Endothelial cell of umbilical vein (primary cell): Measurements from ENCODE around the gene OSBPL5. TPM values are rescaled to one million over a fixed set of nuclear protein-coding genes. Genes with fewer than 3 reads are reported as not detected.

Experiments
- BruUV-seq: library from RNA; stranded (reverse); fragments of 400-500 nt; replicated peaks from 2 replicates; lab custom pipeline; 2021; lab: Mats Ljungman, UMichigan
- CTCF ChIA-PET: fragments of 300-600, 350-600 bp; sonication (Branson Sonifier 250); formaldehyde crosslinking; loops from one replicate; lab custom pipeline; 2021; ENCODE audit warnings: antibody characterized with exemption, inconsistent platforms; lab: Charles Lee
- POLR2A ChIA-PET: fragments of 300-600, 350-600 bp; sonication (Branson Sonifier 250); formaldehyde crosslinking; loops from one replicate; lab custom pipeline; 2021; ENCODE audit warnings: antibody characterized with exemption, inconsistent platforms; lab: Charles Lee
- DNase-seq: peaks from one replicate; pipeline ENCODE4 v3.0.0-alpha.2; 2011; ENCODE audit warnings: low read depth, low spot score
- FAIRE-seq: peaks from 2 replicates; lab custom pipeline; 2011; peaks lifted over from hg19 to GRCh38; lab: Jason Lieb, UNC
- H2AFZ ChIP-seq: 2 replicates; pipeline ENCODE4 v1.6.0; 2012; ENCODE audit warnings: low read depth, low read length, control low read depth, inconsistent platforms
- H3K27ac ChIP-seq: 2 replicates; pipeline ENCODE4 v1.5.1; 2011; ENCODE audit warnings: low read depth, mild to moderate bottlenecking, control low read depth, low read length, moderate library complexity; ENCODE audit not compliant: insufficient read depth
- H3K27me3 ChIP-seq, 2 experiments: 2 replicates each; pipeline versions ENCODE4 v1.6.0 to v1.6.1; 2011; ENCODE audit warnings: low read length in 2 of 2, mixed read lengths in 1 of 2; ENCODE audit not compliant: control insufficient read depth in 2 of 2, insufficient read depth in 2 of 2
- H3K36me3 ChIP-seq, 2 experiments: 2 replicates in 1 of 2; 3 replicates in 1 of 2; pipeline ENCODE4 v1.5.1; 2011; ENCODE audit warnings: low read length in 2 of 2, mild to moderate bottlenecking in 1 of 2, moderate library complexity in 1 of 2; ENCODE audit not compliant: control insufficient read depth in 2 of 2, insufficient read depth in 2 of 2; ENCODE audit errors: extremely low read depth in 1 of 2
- H3K4me1 ChIP-seq: 3 replicates; pipeline ENCODE4 v1.5.1; 2011; ENCODE audit warnings: mild to moderate bottlenecking, low read length; ENCODE audit not compliant: control insufficient read depth, insufficient read depth; ENCODE audit errors: extremely low read depth
- H3K4me2 ChIP-seq: 2 replicates; pipeline ENCODE4 v1.6.1; 2011; ENCODE audit warnings: low read length, control low read depth, mixed read lengths; ENCODE audit not compliant: insufficient read depth
- H3K4me3 ChIP-seq, 3 experiments: fragments of 200-600 bp in 1 of 3; sonication (generic), shearing (Covaris generic) in 1 of 3; replicated peaks in 1 of 3; 2 replicates each; pipeline ENCODE4 v1.5.1; 2011 to 2016; ENCODE audit warnings: control low read depth in 3 of 3, low read length in 3 of 3, mild to moderate bottlenecking in 2 of 3, inconsistent platforms in 1 of 3, low read depth in 1 of 3, moderate library complexity in 1 of 3; ENCODE audit not compliant: insufficient read depth in 1 of 3
- H3K79me2 ChIP-seq: 2 replicates; pipeline ENCODE4 v1.6.0; 2012; ENCODE audit warnings: low read length, inconsistent platforms; ENCODE audit not compliant: control insufficient read depth, insufficient read depth
- H3K9ac ChIP-seq: replicated peaks from 2 replicates; pipeline ENCODE3; 2011; ENCODE audit warnings: low read length, control low read depth; ENCODE audit not compliant: insufficient read depth; ENCODE audit errors: extremely low read depth
- H3K9me1 ChIP-seq: replicated peaks from 3 replicates; pipeline ENCODE4 v1.6.0; 2011; ENCODE audit warnings: mild to moderate bottlenecking, low read length; ENCODE audit not compliant: control insufficient read depth, insufficient read depth; ENCODE audit errors: extremely low read depth
- H3K9me3 ChIP-seq: replicated peaks from 2 replicates; pipeline ENCODE4 v1.5.1; 2012; ENCODE audit warnings: low read length, inconsistent platforms; ENCODE audit not compliant: control insufficient read depth, insufficient read depth
- H4K20me1 ChIP-seq: replicated peaks from 2 replicates; pipeline ENCODE3; 2011; ENCODE audit warnings: mild to moderate bottlenecking, low read length; ENCODE audit not compliant: control insufficient read depth, insufficient read depth; ENCODE audit errors: extremely low read depth
- EZH2 ChIP-seq: IDR thresholded peaks from 2 replicates; pipeline ENCODE4 v1.6.1; 2012; ENCODE audit warnings: borderline replicate concordance, low read depth, mild to moderate bottlenecking, moderate library complexity, low read length, inconsistent platforms; ENCODE audit not compliant: severe bottlenecking
- FOS ChIP-seq: IDR thresholded peaks from 2 replicates; pipeline ENCODE4 v1.6.1; 2011; ENCODE audit warnings: mild to moderate bottlenecking, low read length, moderate library complexity, borderline replicate concordance; ENCODE audit not compliant: insufficient read depth
- GATA2 ChIP-seq: IDR thresholded peaks from 2 replicates; pipeline ENCODE4 v1.7.0; 2011; ENCODE audit warnings: low read depth, mild to moderate bottlenecking, moderate library complexity, mixed read lengths, low read length; ENCODE audit not compliant: insufficient read length, insufficient read depth
- JUN ChIP-seq: IDR thresholded peaks from 2 replicates; pipeline ENCODE4 v1.6.1; 2011; ENCODE audit warnings: borderline replicate concordance, low read depth; ENCODE audit not compliant: insufficient read length, insufficient read depth
- MYC ChIP-seq: IDR thresholded peaks from one replicate; pipeline ENCODE4 v1.6.1; 2011; ENCODE audit warnings: mild to moderate bottlenecking, low read depth, low read length
- POLR2A ChIP-seq: IDR thresholded peaks from 2 replicates; pipeline ENCODE4 v1.6.1; 2012; ENCODE audit warnings: low read depth, mild to moderate bottlenecking, control low read depth, low read length
- POLR2AphosphoS5 ChIP-seq: IDR thresholded peaks from 2 replicates; pipeline ENCODE4 v1.6.1; 2012; ENCODE audit warnings: low read depth, mild to moderate bottlenecking, control low read depth, low read length, moderate library complexity; ENCODE audit not compliant: insufficient read depth
- dilution Hi-C: fragments of 300-500 bp; cut with MboI; formaldehyde crosslinking; loops from one replicate; pipeline ENCODE4 v1.15.0; 2019; ENCODE audit warnings: low sequenced_read_pairs; ENCODE audit not compliant: extremely low pct_ligation_motif_present
- intact Hi-C: fragments of 100-400 bp; cut with micrococcal nuclease; formaldehyde crosslinking; loops from one replicate; pipeline ENCODE4 v1.10.0; 2022
- polyA plus RNA-seq, 4 experiments: library from polyadenylated mRNA; depleted of rRNA in 3 of 4; stranded (reverse) in 3 of 4; unstranded in 1 of 4; fragments of >200 nt; gene quantifications; 2 replicates each; pipeline versions ENCODE4 v1.2.1 to v1.2.3, GENCODE V29; 2011 to 2012; ENCODE audit warnings: missing spikeins in 1 of 4
- total RNA-seq: library from RNA; stranded (reverse); gene quantifications from 2 replicates; pipeline ENCODE4 v1.2.3, GENCODE V29; 2021
- TF ChIP-seq, protein P1 (sequence below), 2 donors: IDR thresholded peaks; 1 replicate in 1 of 2; 2 replicates in 1 of 2; pipeline ENCODE4 v1.5.1; 2011; ENCODE audit warnings: low read length in 2 of 2, mild to moderate bottlenecking in 2 of 2, moderate library complexity in 2 of 2, control low read depth in 1 of 2, inconsistent platforms in 1 of 2, low read depth in 1 of 2; ENCODE audit not compliant: insufficient read depth in 1 of 2; ENCODE audit errors: extremely low read depth in 1 of 2
- TF ChIP-seq, protein P2 (sequence below): IDR thresholded peaks from 2 replicates; pipeline ENCODE4 v1.6.1; 2011; ENCODE audit not compliant: insufficient read depth, insufficient read length

The OSBPL5 gene
- total and polyA plus RNA-seq, 2 donors (not counting 3 experiments of a cell fraction or from before 2014, with no cell fraction given), result 8.7 to 37.7 TPM

DNA sequence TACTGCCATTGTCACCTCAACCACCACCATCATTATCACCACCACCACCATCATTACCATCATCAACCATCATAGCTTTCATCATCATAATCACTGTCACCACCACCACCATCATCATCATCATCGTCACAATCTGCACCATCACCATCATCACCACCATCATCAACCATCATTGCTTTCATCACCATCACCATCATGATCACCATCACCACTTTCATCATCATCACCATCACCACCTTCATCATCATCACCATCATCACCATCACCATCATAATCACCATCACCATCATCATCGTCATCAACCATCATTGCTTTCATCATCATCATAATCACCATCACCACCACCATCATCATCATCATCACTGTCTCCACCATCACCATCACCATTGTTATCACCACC, 8.7 kb upstream of the OSBPL5 start:
- dilution Hi-C loops (no loop called here), intact Hi-C loops (no loop called here)
- Histone ChIP-seq H3K27ac (no peak overlapping the region), H3K79me2 (no peaks in the 10 kb centered on the region), H3K9ac (no peak overlapping the region), H3K9me1 (no peaks in the 10 kb centered on the region), H3K4me1 (peaks cover 8% of the 10 kb centered on the region), H3K9me3 (no peaks in the 10 kb centered on the region), H3K4me3 (no peak overlapping the region), H4K20me1 (no peaks in the 10 kb centered on the region), H3K36me3 (no peaks in the 10 kb centered on the region), H3K4me2 (no peak overlapping the region), H2AFZ (no peak overlapping the region), H3K27me3 (no peaks in the 10 kb centered on the region)
- no TSS peak for BruUV-seq
- ChIA-PET CTCF (no interaction called here), POLR2A (no interaction called here)
- DNase-seq, result no peak
- TF ChIP-seq MYC (no peak), POLR2AphosphoS5 (no peak), GATA2 (no peak), POLR2A (no peak), FOS (no peak), JUN (no peak), EZH2 (no peak)
- TF ChIP-seq, protein P1, sequence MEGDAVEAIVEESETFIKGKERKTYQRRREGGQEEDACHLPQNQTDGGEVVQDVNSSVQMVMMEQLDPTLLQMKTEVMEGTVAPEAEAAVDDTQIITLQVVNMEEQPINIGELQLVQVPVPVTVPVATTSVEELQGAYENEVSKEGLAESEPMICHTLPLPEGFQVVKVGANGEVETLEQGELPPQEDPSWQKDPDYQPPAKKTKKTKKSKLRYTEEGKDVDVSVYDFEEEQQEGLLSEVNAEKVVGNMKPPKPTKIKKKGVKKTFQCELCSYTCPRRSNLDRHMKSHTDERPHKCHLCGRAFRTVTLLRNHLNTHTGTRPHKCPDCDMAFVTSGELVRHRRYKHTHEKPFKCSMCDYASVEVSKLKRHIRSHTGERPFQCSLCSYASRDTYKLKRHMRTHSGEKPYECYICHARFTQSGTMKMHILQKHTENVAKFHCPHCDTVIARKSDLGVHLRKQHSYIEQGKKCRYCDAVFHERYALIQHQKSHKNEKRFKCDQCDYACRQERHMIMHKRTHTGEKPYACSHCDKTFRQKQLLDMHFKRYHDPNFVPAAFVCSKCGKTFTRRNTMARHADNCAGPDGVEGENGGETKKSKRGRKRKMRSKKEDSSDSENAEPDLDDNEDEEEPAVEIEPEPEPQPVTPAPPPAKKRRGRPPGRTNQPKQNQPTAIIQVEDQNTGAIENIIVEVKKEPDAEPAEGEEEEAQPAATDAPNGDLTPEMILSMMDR (IDR thresholded peaks at IDR 0.05; ENCODE audit: extremely low read depth in 1 of 2, insufficient read depth in 1 of 2, low read depth in 1 of 2, low read length in 2 of 2), result no peak
- TF ChIP-seq, protein P2, sequence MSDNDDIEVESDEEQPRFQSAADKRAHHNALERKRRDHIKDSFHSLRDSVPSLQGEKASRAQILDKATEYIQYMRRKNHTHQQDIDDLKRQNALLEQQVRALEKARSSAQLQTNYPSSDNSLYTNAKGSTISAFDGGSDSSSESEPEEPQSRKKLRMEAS, result no peak
- FAIRE-seq, result no peak
